Breast epithelium (tissue), 4 donors: Measurements from ENCODE around the gene CCL21. TPM values are rescaled to one million over a fixed set of nuclear protein-coding genes. Genes with fewer than 3 reads are reported as not detected.
"Not testable (repeated sequence)": the region's sequence is repeated elsewhere in the genome, so short reads cannot be mapped to it uniquely, and the experiment has no call there.

Source experiments
- DNase-seq, 2 donors: peaks; one replicate each; pipeline ENCODE4 v3.0.0-alpha.2; 2019; ENCODE audit warnings: low spot score in 2 of 2
- H3K27ac ChIP-seq, 2 donors: fragments of 200-600 bp; sonication (generic) in 1 of 2; one replicate each; pipeline ENCODE4 v1.5.1; 2016 to 2019; ENCODE audit warnings: mild to moderate bottlenecking in 1 of 2
- H3K27me3 ChIP-seq, 2 donors: fragments of 200-600 bp; sonication (generic) in 1 of 2; one replicate each; pipeline versions ENCODE4 v1.5.1 to v1.6.0; 2017 to 2019; ENCODE audit warnings: control low read depth in 1 of 2, mild to moderate bottlenecking in 1 of 2
- H3K36me3 ChIP-seq: fragments of 200-600 bp; one replicate; pipeline ENCODE4 v1.5.1; 2019
- H3K4me1 ChIP-seq, 2 donors: fragments of 200-600 bp; sonication (generic); one replicate each; pipeline ENCODE4 v1.5.1; 2016 to 2019; ENCODE audit warnings: control low read depth in 1 of 2
- H3K4me3 ChIP-seq, 3 donors: fragments of 200-600 bp; sonication (generic); 1 replicate in 2 of 3; 2 replicates in 1 of 3; pipeline ENCODE4 v1.5.1; 2016 to 2019; ENCODE audit warnings: mild to moderate bottlenecking in 3 of 3, moderate library complexity in 2 of 3
- H3K9me3 ChIP-seq, 2 donors: fragments of 200-600 bp; sonication (generic) in 1 of 2; one replicate each; pipeline ENCODE4 v1.5.1; 2016 to 2019; ENCODE audit warnings: control low read depth in 1 of 2
- CTCF ChIP-seq, 3 donors: fragments of 450-650 bp; IDR thresholded peaks; one replicate each; pipeline ENCODE4 v1.5.1; 2016 to 2017; ENCODE audit warnings: antibody characterized with exemption in 3 of 3, mild to moderate bottlenecking in 3 of 3, moderate library complexity in 3 of 3
- POLR2A ChIP-seq: fragments of 450-650 bp; IDR thresholded peaks from one replicate; pipeline ENCODE4 v1.6.1; 2016; ENCODE audit warnings: antibody characterized with exemption, mild to moderate bottlenecking, moderate library complexity
- POLR2AphosphoS5 ChIP-seq, 3 donors: sonication (generic); formaldehyde crosslinking; IDR thresholded peaks; one replicate each; pipeline ENCODE4 v1.6.1; 2017; ENCODE audit warnings: antibody characterized with exemption in 3 of 3
- intact Hi-C: fragments of 100-400 bp; cut with DNase I; formaldehyde crosslinking; loops from one replicate; pipeline ENCODE4 v1.15.1; 2023; ENCODE audit warnings: low total_unique reads
- total RNA-seq, 3 donors: library from RNA; depleted of rRNA; stranded (reverse); fragments of >200 nt; gene quantifications; one replicate each; pipeline ENCODE4 v1.1.0, GENCODE V29; 2016

Gene CCL21
- total RNA-seq = 10 to 100 TPM in 2 of 3 donors, 1 to 10 TPM in 1; 5.9 to 84.9 (median 12.0) TPM

- Histone ChIP-seq H3K4me1 (no peaks in the 10 kb centered on the region), H3K27me3 (no peaks in the 10 kb centered on the region), H3K9me3 (no peaks in the 10 kb centered on the region), H3K4me3 (no peak within 1 kb of the TSS), H3K36me3 (no peaks in the 10 kb centered on the region), H3K27ac (no peak within 1 kb of the TSS)
- DNase-seq = no peak
- TF ChIP-seq CTCF (IDR thresholded peaks at IDR 0.05) = no peak
- no peak for TF ChIP-seq POLR2AphosphoS5 (IDR thresholded peaks at IDR 0.05)
- TF ChIP-seq POLR2A = no peak
- intact Hi-C loops = no loop called here
Measured at GRCh38 chr9:34710023-34710422, at the start of gene CCL21. CCL21 (minus strand) TSS chr9:34710136; CDS start chr9:34710066, 70 bp downstream.

GRCh38 chr9:34759432-34760134 is 49.6 kb upstream of the CCL21 start:
- Histone ChIP-seq H3K27me3 (peaks cover 0 to 4% of the 10 kb centered on the region in 2 donors), H3K27ac (no peak overlapping the region), H3K4me1 (no peaks in the 10 kb centered on the region), H3K36me3 (no peaks in the 10 kb centered on the region), H3K9me3 (no peaks in the 10 kb centered on the region), H3K4me3 (no peak overlapping the region)
- no peak for DNase-seq
- TF ChIP-seq POLR2AphosphoS5 (IDR thresholded peaks at IDR 0.05) = no peak
- no peak for TF ChIP-seq POLR2A
- no peak for TF ChIP-seq CTCF (IDR thresholded peaks at IDR 0.05)
- intact Hi-C loops = no loop called here

DNA sequence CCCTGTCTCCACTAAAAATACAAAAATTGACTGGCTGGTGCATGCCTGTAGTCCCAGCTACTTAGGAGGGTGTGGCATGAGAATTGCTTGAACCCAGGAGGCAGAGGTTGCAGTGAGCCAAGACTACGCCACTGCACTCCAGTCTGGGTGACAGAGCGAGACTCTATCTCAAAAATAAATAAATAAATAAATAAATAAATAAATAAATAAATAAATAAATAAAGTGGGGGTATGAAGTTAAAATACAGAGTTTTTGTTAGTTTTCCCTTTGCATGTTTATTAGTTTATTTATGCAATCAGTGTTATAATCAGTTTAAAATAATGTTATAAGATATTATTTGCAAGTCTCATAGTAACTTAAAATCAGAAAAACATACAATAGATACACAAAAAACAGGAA is 40.4 kb upstream of the CCL21 start:
- H3K27ac ChIP-seq, DNase-seq, H3K36me3 ChIP-seq, H3K27me3 ChIP-seq, H3K4me3 ChIP-seq, H3K9me3 ChIP-seq, H3K4me1 ChIP-seq, intact Hi-C loops: not testable (repeated sequence)

DNA sequence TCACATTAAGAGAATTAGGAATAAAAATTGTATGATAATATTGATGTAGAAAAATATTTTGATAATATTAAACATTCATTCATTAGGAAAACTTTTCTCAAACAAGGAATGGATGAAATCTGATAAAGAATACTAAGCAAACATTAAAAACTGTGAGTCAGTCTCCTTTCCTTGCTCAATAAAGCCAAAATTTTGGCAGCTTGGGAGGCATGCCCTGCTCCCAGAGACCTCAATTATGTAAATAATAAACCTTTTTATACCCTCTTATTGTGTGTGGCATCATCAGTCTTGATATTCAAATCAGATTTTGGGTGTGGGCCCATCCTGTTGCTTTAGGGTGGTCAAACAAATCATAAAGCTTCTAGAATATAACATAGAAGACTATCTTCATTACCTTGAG is 36.6 kb upstream of the CCL21 start:
- Histone ChIP-seq H3K36me3 (no peaks in the 10 kb centered on the region), H3K4me3 (no peak overlapping the region), H3K4me1 (no peaks in the 10 kb centered on the region), H3K9me3 (no peaks in the 10 kb centered on the region), H3K27me3 (no peaks in the 10 kb centered on the region), H3K27ac (no peak overlapping the region)
- intact Hi-C loops = no loop called here
- no peak for TF ChIP-seq CTCF (IDR thresholded peaks at IDR 0.05)
- no peak for TF ChIP-seq POLR2A
- no peak for TF ChIP-seq POLR2AphosphoS5 (IDR thresholded peaks at IDR 0.05)
- DNase-seq = no peak

DNA sequence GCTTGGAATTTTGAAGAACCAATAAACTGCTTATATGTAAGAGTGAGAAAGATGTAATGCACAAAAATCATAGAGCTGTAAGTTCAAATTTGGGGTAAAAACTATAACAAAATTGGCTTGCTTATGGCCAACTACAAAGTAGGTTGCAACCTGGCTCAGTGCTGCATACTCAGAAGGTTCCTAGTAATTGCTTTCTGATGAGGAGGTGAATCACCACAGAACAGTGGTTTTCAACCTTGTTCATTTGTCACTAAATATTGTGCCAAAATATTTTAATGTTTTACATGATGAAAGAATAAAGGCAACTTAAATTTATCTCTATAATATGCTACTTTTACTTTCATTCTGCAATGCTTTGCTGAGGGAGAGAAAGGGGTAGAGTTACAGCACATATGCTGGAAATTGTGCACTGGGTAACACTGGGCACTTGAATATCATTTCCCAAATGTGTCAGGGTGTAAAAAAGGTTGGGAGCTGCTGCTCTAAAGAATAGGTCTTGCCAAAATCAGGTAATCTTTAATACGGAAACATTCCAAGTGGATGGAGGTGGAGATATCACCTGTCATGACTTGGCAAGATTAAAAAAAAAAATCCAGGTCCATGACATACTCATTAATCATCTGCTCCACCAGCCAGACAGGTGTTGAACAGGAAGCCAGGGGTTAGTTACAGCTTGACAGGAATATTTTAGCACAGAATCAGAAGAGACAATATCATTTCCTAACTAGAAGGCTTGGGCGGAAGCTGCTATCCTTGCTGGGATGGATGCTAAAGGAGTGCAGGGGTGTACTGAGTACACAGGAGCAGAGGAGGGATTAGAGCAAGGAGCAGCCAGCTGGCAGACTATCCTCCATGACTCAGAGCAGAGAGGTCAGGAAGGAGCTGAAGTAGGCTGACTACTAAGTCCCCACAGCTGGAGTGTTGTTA is 34.6 kb upstream of the CCL21 start:
- no peaks in the 10 kb centered on the region for H3K4me1 ChIP-seq
- intact Hi-C loops = no loop called here
- H3K9me3 ChIP-seq = no peaks in the 10 kb centered on the region
- no peak overlapping the region for H3K27ac ChIP-seq
- no peak overlapping the region for H3K4me3 ChIP-seq
- no peak for DNase-seq
- no peaks in the 10 kb centered on the region for H3K36me3 ChIP-seq
- H3K27me3 ChIP-seq = no peaks in the 10 kb centered on the region
- TF ChIP-seq POLR2A (no peak), POLR2AphosphoS5 (IDR thresholded peaks at IDR 0.05) (no peak), CTCF (IDR thresholded peaks at IDR 0.05) (no peak)
